Naive thymus-derived CD4-positive, alpha-beta T cell (primary cell): ENCODE results near the gene PDPR. TPM values are rescaled to one million over a fixed set of nuclear protein-coding genes. Genes with fewer than 3 reads are reported as not detected.
"Not testable (repeated sequence)": the region's sequence is repeated elsewhere in the genome, so short reads cannot be mapped to it uniquely, and the experiment has no call there.

Experiments
- ATAC-seq: fragments of 150-1000 bp; cut with Tn5 transposase; 2 replicates; pipeline ENCODE4 v1.10.0; 2021; ENCODE audit warnings: mild to moderate bottlenecking, moderate library complexity
- CTCF ChIA-PET: fragments of 350-600 bp; sonication (Branson Sonifier 250); formaldehyde crosslinking; loops from one replicate; lab custom pipeline; 2021; ENCODE audit warnings: antibody characterized with exemption; lab: Charles Lee
- POLR2A ChIA-PET: fragments of 350-600 bp; sonication (Branson Sonifier 250); formaldehyde crosslinking; loops from one replicate; lab custom pipeline; 2021; ENCODE audit warnings: antibody characterized with exemption, inconsistent platforms; lab: Charles Lee
- DNase-seq, 9 donors: peaks; one replicate each; pipeline versions ENCODE4 v3.0.0 to v3.0.0-alpha.2; 2020 to 2022; ENCODE audit warnings: mixed read lengths in 1 of 9
- H3K27ac ChIP-seq: one replicate; pipeline ENCODE4 v1.7.0; 2013; ENCODE audit warnings: mild to moderate bottlenecking, low read depth, low read length, moderate library complexity
- H3K27me3 ChIP-seq, 2 donors: one replicate each; pipeline ENCODE4 v1.7.0; 2013; ENCODE audit warnings: low read length in 2 of 2, mild to moderate bottlenecking in 2 of 2, moderate library complexity in 2 of 2; ENCODE audit not compliant: control insufficient read depth in 2 of 2, insufficient read depth in 2 of 2
- H3K36me3 ChIP-seq, 3 experiments: 1 replicate in 2 of 3; 2 replicates in 1 of 3; pipeline ENCODE4 v1.7.0; 2013; ENCODE audit warnings: low read length in 3 of 3, mild to moderate bottlenecking in 3 of 3, moderate library complexity in 1 of 3; ENCODE audit not compliant: insufficient read depth in 3 of 3, control insufficient read depth in 2 of 3
- H3K4me1 ChIP-seq, 2 donors: one replicate each; pipeline ENCODE4 v1.7.0; 2013; ENCODE audit warnings: low read length in 2 of 2, mild to moderate bottlenecking in 2 of 2, moderate library complexity in 1 of 2; ENCODE audit not compliant: control insufficient read depth in 2 of 2, insufficient read depth in 2 of 2
- H3K4me3 ChIP-seq: 2 replicates; pipeline ENCODE4 v1.7.0; 2013; ENCODE audit warnings: mild to moderate bottlenecking, low read length
- H3K9me3 ChIP-seq, 3 experiments: 1 replicate in 2 of 3; 2 replicates in 1 of 3; pipeline ENCODE4 v1.7.0; 2013; ENCODE audit warnings: low read length in 3 of 3; ENCODE audit not compliant: control insufficient read depth in 2 of 3
- H3K27ac Mint-ChIP-seq, 9 donors: one replicate each; pipeline ENCODE4 v1.8.0; 2020 to 2022; ENCODE audit warnings: mixed read lengths in 9 of 9, mild to moderate bottlenecking in 8 of 9, moderate library complexity in 5 of 9, inconsistent platforms in 2 of 9
- H3K27me3 Mint-ChIP-seq, 5 donors: one replicate each; pipeline ENCODE4 v1.8.0; 2021 to 2022; ENCODE audit warnings: mixed read lengths in 5 of 5, mild to moderate bottlenecking in 1 of 5
- H3K36me3 Mint-ChIP-seq, 5 donors: one replicate each; pipeline ENCODE4 v1.8.0; 2020 to 2022; ENCODE audit warnings: mixed read lengths in 5 of 5, mild to moderate bottlenecking in 3 of 5, inconsistent platforms in 1 of 5
- H3K4me1 Mint-ChIP-seq, 7 donors: one replicate each; pipeline ENCODE4 v1.8.0; 2020 to 2022; ENCODE audit warnings: mixed read lengths in 7 of 7, mild to moderate bottlenecking in 3 of 7, inconsistent platforms in 1 of 7
- H3K4me3 Mint-ChIP-seq, 10 donors: one replicate each; pipeline ENCODE4 v1.8.0; 2020 to 2022; ENCODE audit warnings: mild to moderate bottlenecking in 10 of 10, mixed read lengths in 10 of 10, moderate library complexity in 6 of 10, inconsistent platforms in 2 of 10
- H3K9me3 Mint-ChIP-seq, 11 donors: one replicate each; pipeline ENCODE4 v1.8.0; 2020 to 2022; ENCODE audit warnings: mixed read lengths in 11 of 11, mild to moderate bottlenecking in 4 of 11, inconsistent platforms in 1 of 11, moderate library complexity in 1 of 11
- intact Hi-C, 2 donors: fragments of 100-400 bp; cut with micrococcal nuclease; formaldehyde crosslinking; loops; one replicate each; pipeline ENCODE4 v1.15.1; 2023
- polyA plus RNA-seq, 2 donors: library from polyadenylated mRNA; unstranded; fragments of 300-500 nt; fragmentation: Illumina TruSeq; gene quantifications; one replicate each; pipeline ENCODE4 v1.2.3, GENCODE V29; 2021
- total RNA-seq, 6 experiments: library from RNA in 5 of 6; stranded (reverse) in 5 of 6; gene quantifications; 1 replicate in 5 of 6; 2 replicates in 1 of 6; pipeline ENCODE4 v1.2.3 and lab custom pipeline; 2021 to 2026

Gene PDPR
- total and polyA plus RNA-seq, 7 experiments from 2014 or later, result 6.0 to 42.8 (median 37.5) TPM

- no peaks in the 10 kb centered on the region for H3K9me3 Mint-ChIP-seq
- POLR2A ChIA-PET, result no interaction called here
- H3K27me3 Mint-ChIP-seq, result no peaks in the 10 kb centered on the region
- ATAC-seq (no peak), DNase-seq (no peak)
- peaks cover 18 to 50% (median 39%) of the 10 kb centered on the region in 5 donors for H3K36me3 Mint-ChIP-seq
- Histone ChIP-seq H3K27ac (no peak overlapping the region), H3K9me3 (no peaks in the 10 kb centered on the region), H3K36me3 (peaks cover 17 to 93% (median 34%) of the 10 kb centered on the region in 3 experiments), H3K4me1 (no peaks in the 10 kb centered on the region), H3K4me3 (no peak overlapping the region), H3K27me3 (no peaks in the 10 kb centered on the region)
- peaks cover 0 to 7% (median 0%) of the 10 kb centered on the region in 7 donors for H3K4me1 Mint-ChIP-seq
- CTCF ChIA-PET, result no interaction called here
- intact Hi-C loops, result no loop called here
- peak overlapping the region in 1 of 9 donors; percentile 70 for H3K27ac Mint-ChIP-seq
- H3K4me3 Mint-ChIP-seq, result no peak overlapping the region
Measured at GRCh38 chr16:70152578-70153302, 38.6 kb downstream of the PDPR start.

GRCh38 chr16:70154736-70155135 lies 40.6 kb downstream of the PDPR start:
- POLR2A ChIA-PET, DNase-seq, H3K27ac Mint-ChIP-seq, H3K4me1 ChIP-seq, H3K9me3 ChIP-seq, H3K27me3 ChIP-seq, ATAC-seq, H3K27me3 Mint-ChIP-seq, CTCF ChIA-PET, H3K4me3 ChIP-seq, H3K4me1 Mint-ChIP-seq, H3K4me3 Mint-ChIP-seq, H3K9me3 Mint-ChIP-seq, intact Hi-C loops, H3K27ac ChIP-seq: not testable (repeated sequence)
- peaks cover 13 to 41% (median 30%) of the 10 kb centered on the region in 5 donors for H3K36me3 Mint-ChIP-seq
- peaks cover 17 to 98% (median 40%) of the 10 kb centered on the region in 3 experiments for H3K36me3 ChIP-seq

GRCh38 chr16:70156207-70156978 lies 42.3 kb downstream of the PDPR start:
- ATAC-seq, result no peak

GRCh38 chr16:70157105-70157476 lies 43.0 kb downstream of the PDPR start:
- Mint-ChIP-seq H3K27ac (peak overlapping the region in 1 of 9 donors; percentile 4), H3K9me3 (no peaks in the 10 kb centered on the region), H3K4me1 (peaks cover 0 to 7% (median 0%) of the 10 kb centered on the region in 7 donors), H3K27me3 (no peaks in the 10 kb centered on the region), H3K4me3 (no peak overlapping the region), H3K36me3 (peaks cover 13 to 35% (median 22%) of the 10 kb centered on the region in 5 donors)
- ATAC-seq (no peak), DNase-seq (no peak)
- Histone ChIP-seq H3K36me3 (peaks cover 12 to 98% (median 42%) of the 10 kb centered on the region in 3 experiments), H3K4me1 (no peaks in the 10 kb centered on the region), H3K27me3 (no peaks in the 10 kb centered on the region), H3K9me3 (no peaks in the 10 kb centered on the region), H3K4me3 (no peak overlapping the region), H3K27ac (no peak overlapping the region)
- CTCF ChIA-PET, result no interaction called here
- POLR2A ChIA-PET, result interaction anchor here (0.7 kb wide), 1 partner anchor 1595 kb away, joined by 3 read pairs; no protein-coding TSS in a partner anchor
- intact Hi-C loops, result no loop called here

More at GRCh38 chr16:70156207-70156978, 42.3 kb downstream of the PDPR start:
- ChIA-PET CTCF (no interaction called here), POLR2A (no interaction called here)
- H3K27me3 ChIP-seq, result no peaks in the 10 kb centered on the region
- no peaks in the 10 kb centered on the region for H3K27me3 Mint-ChIP-seq
- no peaks in the 10 kb centered on the region for H3K9me3 Mint-ChIP-seq
- H3K4me1 Mint-ChIP-seq, result peaks cover 0 to 7% (median 0%) of the 10 kb centered on the region in 7 donors
- no peaks in the 10 kb centered on the region for H3K4me1 ChIP-seq
- no peak overlapping the region for H3K27ac Mint-ChIP-seq
- H3K4me3 Mint-ChIP-seq, result no peak overlapping the region
- no peaks in the 10 kb centered on the region for H3K9me3 ChIP-seq
- H3K36me3 Mint-ChIP-seq, result peaks cover 13 to 38% (median 25%) of the 10 kb centered on the region in 5 donors
- peaks cover 19 to 98% (median 40%) of the 10 kb centered on the region in 3 experiments for H3K36me3 ChIP-seq
- no peak overlapping the region for H3K27ac ChIP-seq
- H3K4me3 ChIP-seq, result no peak overlapping the region
- intact Hi-C loops, result no loop called here
- no peak for DNase-seq

GRCh38 chr16:70157477-70158260 lies 43.5 kb downstream of the PDPR start:
- ATAC-seq, result no peak
- no peak for DNase-seq

GRCh38 chr16:70158261-70158939 lies 44.3 kb downstream of the PDPR start:
- Histone ChIP-seq H3K36me3 (peaks cover 12 to 93% (median 29%) of the 10 kb centered on the region in 3 experiments), H3K4me3 (no peak overlapping the region), H3K9me3 (no peaks in the 10 kb centered on the region), H3K27me3 (no peaks in the 10 kb centered on the region), H3K27ac (no peak overlapping the region), H3K4me1 (no peaks in the 10 kb centered on the region)
- intact Hi-C loops, result no loop called here
- H3K4me1 Mint-ChIP-seq, result peaks cover 0 to 7% (median 0%) of the 10 kb centered on the region in 7 donors
- ChIA-PET CTCF (no interaction called here), POLR2A (no interaction called here)
- H3K27ac Mint-ChIP-seq, result no peak overlapping the region
- no peaks in the 10 kb centered on the region for H3K9me3 Mint-ChIP-seq
- no peak overlapping the region for H3K4me3 Mint-ChIP-seq
- peaks cover 10 to 24% (median 15%) of the 10 kb centered on the region in 5 donors for H3K36me3 Mint-ChIP-seq
- H3K27me3 Mint-ChIP-seq, result no peaks in the 10 kb centered on the region
- DNase-seq (no peak), ATAC-seq (no peak)

More at GRCh38 chr16:70157477-70158260, 43.5 kb downstream of the PDPR start:
- Histone ChIP-seq H3K4me1 (no peaks in the 10 kb centered on the region), H3K4me3 (no peak overlapping the region), H3K9me3 (no peaks in the 10 kb centered on the region), H3K27ac (no peak overlapping the region), H3K36me3 (peaks cover 12 to 98% (median 36%) of the 10 kb centered on the region in 3 experiments), H3K27me3 (no peaks in the 10 kb centered on the region)
- CTCF ChIA-PET, result no interaction called here
- Mint-ChIP-seq H3K27me3 (no peaks in the 10 kb centered on the region), H3K27ac (peak overlapping the region in 2 of 9 donors; percentile 4 to 13), H3K9me3 (no peaks in the 10 kb centered on the region), H3K4me3 (no peak overlapping the region), H3K36me3 (peaks cover 12 to 29% (median 20%) of the 10 kb centered on the region in 5 donors), H3K4me1 (peaks cover 0 to 7% (median 0%) of the 10 kb centered on the region in 7 donors)
- POLR2A ChIA-PET, result interaction anchor here (0.7 kb wide), 1 partner anchor 1595 kb away, joined by 3 read pairs; no protein-coding TSS in a partner anchor
- intact Hi-C loops, result no loop called here
